Esophagus squamous epithelium (tissue), 5 donors: Measurements from ENCODE around the gene COTL1. TPM values are rescaled to one million over a fixed set of nuclear protein-coding genes. Genes with fewer than 3 reads are reported as not detected.

Source experiments
- DNase-seq: peaks from one replicate; lab custom pipeline; 2025; lab: John Stamatoyannopoulos, UW
- H3K27ac ChIP-seq, 4 donors: fragments of 200-600 bp; sonication (generic); one replicate each; pipeline ENCODE4 v1.5.1; 2016 to 2019; ENCODE audit warnings: mild to moderate bottlenecking in 1 of 4
- H3K27me3 ChIP-seq, 4 donors: fragments of 200-600 bp; sonication (generic); 1 replicate in 3 of 4; 2 replicates in 1 of 4; pipeline versions ENCODE4 v1.5.1 to v1.6.0; 2017 to 2021; ENCODE audit warnings: antibody characterized with exemption in 1 of 4
- H3K36me3 ChIP-seq, 3 donors: fragments of 200-600 bp; sonication (generic); one replicate each; pipeline ENCODE4 v1.5.1; 2016 to 2019
- H3K4me1 ChIP-seq, 3 donors: fragments of 200-600 bp; sonication (generic); one replicate each; pipeline ENCODE4 v1.5.1; 2017 to 2019
- H3K4me3 ChIP-seq, 4 donors: fragments of 200-600 bp; sonication (generic); 1 replicate in 3 of 4; 2 replicates in 1 of 4; pipeline ENCODE4 v1.5.1; 2016 to 2019; ENCODE audit warnings: mild to moderate bottlenecking in 2 of 4, moderate library complexity in 1 of 4
- H3K9me3 ChIP-seq, 3 donors: fragments of 200-600 bp; sonication (generic); one replicate each; pipeline ENCODE4 v1.5.1; 2016 to 2019
- POLR2A ChIP-seq, 4 donors: fragments of 450-650 bp; IDR thresholded peaks; one replicate each; pipeline ENCODE4 v1.6.1; 2017; ENCODE audit warnings: antibody characterized with exemption in 4 of 4, mild to moderate bottlenecking in 4 of 4, moderate library complexity in 3 of 4
- WGBS, 2 donors: methylation state at CpG; one replicate each; pipeline ENCODE4 v1.1.5; 2018; 5-methylcytosine and 5-hydroxymethylcytosine counted together
- intact Hi-C: fragments of 100-400 bp; cut with DNase I; formaldehyde crosslinking; loops from one replicate; pipeline ENCODE4 v1.15.0; 2022
- total RNA-seq, 4 donors: library from RNA; depleted of rRNA; stranded (reverse); fragments of >200 nt; gene quantifications; one replicate each; pipeline ENCODE4 v1.1.0, GENCODE V29; 2016
- TF ChIP-seq, protein P1 (sequence below), 6 experiments: fragments of 450-650 bp in 4 of 6; fragments of 200-600 bp in 2 of 6; sonication (generic) in 2 of 6; IDR thresholded peaks; one replicate each; pipeline ENCODE4 v1.5.1; 2016 to 2019; ENCODE audit warnings: antibody characterized with exemption in 6 of 6, mild to moderate bottlenecking in 4 of 6, moderate library complexity in 4 of 6
- donor health status: DM: yes; HTN: yes; CAD: no.

COTL1 gene
- total RNA-seq, 4 donors from 2014 or later: 7.9 to 34.2 (median 23.4) TPM

DNA sequence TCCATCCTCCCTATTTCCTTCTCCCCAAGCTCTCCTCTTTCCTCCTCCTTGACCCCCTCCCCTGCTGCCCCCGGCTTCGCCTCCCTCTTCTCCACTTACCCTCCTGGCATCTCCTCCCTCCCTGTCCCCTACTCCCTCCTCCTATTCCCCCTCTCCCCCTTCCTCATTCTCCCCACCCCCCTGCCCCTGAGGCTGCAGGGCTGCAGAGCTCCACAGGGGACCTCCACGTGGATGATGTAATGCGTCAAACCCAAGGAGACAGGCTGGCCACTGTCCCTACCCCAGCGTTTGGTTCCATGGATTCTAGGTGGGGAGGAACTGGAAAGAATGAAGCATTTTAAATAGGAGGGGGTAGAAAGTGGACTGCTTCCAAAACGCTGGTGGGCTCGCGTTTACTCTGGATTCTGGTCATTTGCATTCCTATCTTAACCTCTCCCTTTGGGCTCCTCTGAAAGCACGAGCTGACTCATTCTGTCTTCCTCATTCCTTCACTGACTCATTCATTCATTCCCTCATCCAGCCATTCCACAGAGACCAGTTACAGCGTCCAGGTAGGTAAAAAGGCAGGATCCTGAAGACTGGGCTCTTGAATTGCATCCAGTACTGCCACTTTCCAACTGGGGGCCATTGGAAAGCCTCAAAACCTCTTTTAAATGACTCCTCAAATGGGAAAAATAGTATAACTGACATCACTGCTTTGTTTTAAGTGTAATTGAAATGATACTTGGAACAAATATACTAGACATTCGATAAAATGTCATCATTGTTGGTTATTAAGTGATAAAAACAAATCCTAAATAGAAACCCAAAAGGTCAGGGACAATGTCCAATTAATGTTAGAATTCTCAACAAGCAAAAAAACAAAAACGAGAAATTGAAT, 943 bp upstream of the COTL1 start:
- peak overlapping the region in 2 of 4 donors; percentile 76 to 87 for H3K4me3 ChIP-seq
- H3K27me3 ChIP-seq: peaks cover 0 to 11% (median 0%) of the 10 kb centered on the region in 4 donors
- no peak for TF ChIP-seq POLR2A (IDR thresholded peaks at IDR 0.05)
- TF ChIP-seq, protein P1, sequence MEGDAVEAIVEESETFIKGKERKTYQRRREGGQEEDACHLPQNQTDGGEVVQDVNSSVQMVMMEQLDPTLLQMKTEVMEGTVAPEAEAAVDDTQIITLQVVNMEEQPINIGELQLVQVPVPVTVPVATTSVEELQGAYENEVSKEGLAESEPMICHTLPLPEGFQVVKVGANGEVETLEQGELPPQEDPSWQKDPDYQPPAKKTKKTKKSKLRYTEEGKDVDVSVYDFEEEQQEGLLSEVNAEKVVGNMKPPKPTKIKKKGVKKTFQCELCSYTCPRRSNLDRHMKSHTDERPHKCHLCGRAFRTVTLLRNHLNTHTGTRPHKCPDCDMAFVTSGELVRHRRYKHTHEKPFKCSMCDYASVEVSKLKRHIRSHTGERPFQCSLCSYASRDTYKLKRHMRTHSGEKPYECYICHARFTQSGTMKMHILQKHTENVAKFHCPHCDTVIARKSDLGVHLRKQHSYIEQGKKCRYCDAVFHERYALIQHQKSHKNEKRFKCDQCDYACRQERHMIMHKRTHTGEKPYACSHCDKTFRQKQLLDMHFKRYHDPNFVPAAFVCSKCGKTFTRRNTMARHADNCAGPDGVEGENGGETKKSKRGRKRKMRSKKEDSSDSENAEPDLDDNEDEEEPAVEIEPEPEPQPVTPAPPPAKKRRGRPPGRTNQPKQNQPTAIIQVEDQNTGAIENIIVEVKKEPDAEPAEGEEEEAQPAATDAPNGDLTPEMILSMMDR (IDR thresholded peaks at IDR 0.05): peak in 1 of 6 experiments; percentile 23
- peak overlapping the region; percentile 57 to 86 (median 74) for H3K27ac ChIP-seq
- intact Hi-C loops: no loop called here
- H3K36me3 ChIP-seq: no peaks in the 10 kb centered on the region
- no peaks in the 10 kb centered on the region for H3K9me3 ChIP-seq
- H3K4me1 ChIP-seq: peaks cover 20 to 61% (median 29%) of the 10 kb centered on the region in 3 donors
- 19 to 21% methylated on average over 11 to 12 of the region's 12 CpGs for WGBS, 2 donors
- no peak for DNase-seq

DNA sequence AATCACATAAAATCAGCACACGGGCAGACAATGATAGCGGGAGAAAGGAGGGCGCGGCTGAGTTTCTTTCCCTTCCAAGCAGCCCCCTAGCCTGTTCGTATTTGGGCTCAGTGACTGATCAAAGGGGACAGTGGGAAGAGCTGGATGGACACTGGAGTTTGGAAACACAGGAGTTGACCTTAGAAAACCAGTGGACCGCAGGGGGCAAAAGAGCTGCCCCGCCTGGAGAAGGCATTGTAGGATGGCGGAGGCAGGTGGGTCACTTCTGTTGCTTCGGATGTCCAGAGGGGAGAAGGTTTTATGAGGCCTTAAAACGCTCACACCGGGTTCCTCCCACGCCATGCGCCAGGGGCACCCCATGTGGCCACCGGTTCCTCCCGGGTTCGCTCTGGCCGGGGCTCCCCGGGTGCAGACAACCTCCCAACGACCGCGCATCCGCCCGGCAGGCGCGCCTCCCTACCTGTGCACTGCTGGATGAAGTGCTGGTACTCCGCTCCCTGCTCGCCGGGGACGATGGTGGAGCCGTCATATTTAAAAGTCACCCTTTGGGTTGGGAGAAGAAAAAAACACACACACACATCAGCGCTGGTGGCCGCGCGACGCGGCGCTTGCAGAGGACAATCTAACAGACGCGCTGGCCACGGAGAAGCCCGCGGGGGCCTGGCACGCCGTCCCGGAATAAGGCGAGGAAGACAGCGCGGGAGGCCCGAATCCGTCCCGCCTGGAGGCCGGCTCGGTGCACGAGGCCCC, 662 bp downstream of the COTL1 start:
- Histone ChIP-seq H3K27ac (peak overlapping the region; percentile 75 to 90 (median 82)), H3K27me3 (peaks cover 0 to 11% (median 0%) of the 10 kb centered on the region in 4 donors), H3K4me3 (peak overlapping the region; percentile 54 to 87 (median 72)), H3K9me3 (no peaks in the 10 kb centered on the region), H3K4me1 (peaks cover 24 to 62% (median 29%) of the 10 kb centered on the region in 3 donors), H3K36me3 (no peaks in the 10 kb centered on the region)
- TF ChIP-seq, protein P1 (IDR thresholded peaks at IDR 0.05): no peak
- TF ChIP-seq POLR2A (IDR thresholded peaks at IDR 0.05): no peak
- 4 to 7% methylated on average over 17 to 23 of the region's 54 CpGs for WGBS, 2 donors
- intact Hi-C loops: no loop called here
- no peak for DNase-seq

DNA sequence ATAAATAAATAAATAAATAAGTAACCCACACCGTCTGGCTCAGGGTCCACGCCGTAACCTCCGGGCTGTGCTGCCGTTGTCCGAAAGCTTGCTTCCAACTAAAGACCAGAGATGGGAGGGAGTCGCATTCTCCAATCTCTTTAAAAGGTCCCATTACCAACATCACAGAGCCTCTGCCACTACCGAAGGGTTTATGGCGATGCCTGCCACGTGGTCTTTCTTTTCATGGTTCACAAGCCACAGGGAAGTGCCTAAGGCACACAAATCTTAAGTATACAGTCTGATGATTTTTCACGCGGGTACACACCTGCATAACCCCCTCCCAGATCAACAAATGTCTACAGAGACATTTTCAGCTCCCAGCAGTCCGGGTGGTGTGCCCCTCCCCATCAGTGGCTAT, 1.4 kb downstream of the COTL1 start:
- WGBS, 2 donors: 13 to 50% methylated on average over 13 of the region's 13 CpGs

DNA sequence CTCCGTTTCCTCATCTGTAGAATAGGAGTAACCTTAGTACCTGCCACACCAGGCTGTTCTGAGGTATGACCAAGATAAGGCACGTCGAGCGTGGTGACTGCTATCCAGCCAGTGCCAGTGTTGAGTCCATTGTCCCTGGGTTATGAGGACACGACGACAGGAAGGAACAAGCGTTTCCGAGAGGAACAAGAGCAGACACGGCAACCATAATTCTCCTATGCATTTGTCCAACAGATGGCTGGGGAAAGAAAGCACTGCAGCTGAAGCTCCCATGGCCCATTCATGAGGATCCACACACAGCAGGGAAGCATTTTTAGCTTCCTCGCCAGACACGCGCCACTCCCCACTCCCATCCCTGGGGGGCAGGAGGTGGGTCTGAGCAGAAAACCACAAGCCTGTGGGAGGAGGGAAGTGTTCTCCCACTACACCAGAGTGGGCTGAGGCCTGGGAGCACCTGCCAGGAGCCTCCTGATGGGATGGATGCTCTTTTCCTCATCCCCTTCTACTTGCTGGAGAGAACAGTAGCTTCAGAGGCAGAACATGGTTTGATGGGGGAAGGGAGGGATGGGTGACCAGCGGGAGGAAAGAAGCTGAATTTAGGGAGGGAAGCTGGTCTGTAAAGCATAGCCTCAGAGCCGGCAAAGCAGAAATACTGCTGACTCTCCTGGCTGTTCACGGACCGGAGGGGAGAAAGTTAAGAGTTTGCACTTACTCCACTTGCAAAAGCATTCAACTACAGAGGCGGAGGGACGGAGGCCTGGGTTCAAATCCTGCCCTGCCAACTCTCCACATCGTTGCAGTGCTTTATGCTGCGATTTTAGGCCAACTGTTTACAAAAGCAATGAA, 2.7 kb downstream of the COTL1 start:
- H3K9me3 ChIP-seq: no peaks in the 10 kb centered on the region
- no peaks in the 10 kb centered on the region for H3K36me3 ChIP-seq
- DNase-seq: no peak
- TF ChIP-seq, protein P1 (IDR thresholded peaks at IDR 0.05): no peak
- TF ChIP-seq POLR2A (IDR thresholded peaks at IDR 0.05): no peak
- intact Hi-C loops: no loop called here
- H3K27me3 ChIP-seq: peaks cover 0 to 11% (median 0%) of the 10 kb centered on the region in 4 donors
- H3K4me3 ChIP-seq: peak overlapping the region in 2 of 4 donors; percentile 11 to 87
- H3K27ac ChIP-seq: no peak overlapping the region
- 77 to 81% methylated on average over 8 to 14 of the region's 20 CpGs for WGBS, 2 donors
- peaks cover 24 to 71% (median 32%) of the 10 kb centered on the region in 3 donors for H3K4me1 ChIP-seq

More for the DNA sequence above, 1.4 kb downstream of the COTL1 start:
- peaks cover 0 to 11% (median 0%) of the 10 kb centered on the region in 4 donors for H3K27me3 ChIP-seq
- H3K36me3 ChIP-seq: no peaks in the 10 kb centered on the region
- intact Hi-C loops: no loop called here
- H3K27ac ChIP-seq: peak overlapping the region in 1 of 4 donors; percentile 79
- H3K9me3 ChIP-seq: no peaks in the 10 kb centered on the region
- peaks cover 24 to 63% (median 29%) of the 10 kb centered on the region in 3 donors for H3K4me1 ChIP-seq
- TF ChIP-seq POLR2A (IDR thresholded peaks at IDR 0.05): no peak
- TF ChIP-seq, protein P1 (IDR thresholded peaks at IDR 0.05): no peak
- DNase-seq: no peak
- H3K4me3 ChIP-seq: peak overlapping the region in 3 of 4 donors; percentile 69 to 87 (median 76)
